PC-3 (cell line): ENCODE results near the gene JAZF1. TPM values are rescaled to one million over a fixed set of nuclear protein-coding genes. Genes with fewer than 3 reads are reported as not detected.

ENCODE experiments used
- total RNA-seq: library from RNA; depleted of rRNA; stranded (reverse); fragments of >200 nt; gene quantifications from 2 replicates; pipeline ENCODE4 v1.2.3, GENCODE V29; 2014; rRNA removed

Gene JAZF1
- total RNA-seq, 1 experiment from 2014 or later: 2.3 TPM

Other genes with a start within 250 kb of the JAZF1 start
- gene CREB5, start 231.7 kb upstream of the JAZF1 start, total RNA-seq: 5.2 and 6.0 TPM in 2 replicates